Mesenteric fat pad (tissue), 1 donor: Measurements from ENCODE around the gene CRTAC1. TPM values are rescaled to one million over a fixed set of nuclear protein-coding genes. Genes with fewer than 3 reads are reported as not detected.

Experiments used
- DNase-seq: peaks from one replicate; pipeline ENCODE4 v3.0.0-alpha.2; 2020; ENCODE audit warnings: low spot score
- total RNA-seq: library from RNA; stranded (reverse); fragmentation: NEBNext Ultra II Directional; extraction: Animal tissue kit (Norgen Biotek cat#: 25700); gene quantifications from one replicate; pipeline ENCODE4 v1.2.1, GENCODE V29; 2021
- donor health status: DM: yes; HTN: yes; CAD: no.

The CRTAC1 gene
- total RNA-seq, 1 donor from 2014 or later = 1.3 TPM

- no peak for DNase-seq
Measured at GRCh38 chr10:98030991-98031431, 590 bp upstream of the CRTAC1 start.

- DNase-seq = no peak
Measured at GRCh38 chr10:98029149-98030092, 1.0 kb downstream of the CRTAC1 start.

- DNase-seq = no peak
Measured at GRCh38 chr10:98028168-98028770, 2.2 kb downstream of the CRTAC1 start.

- no peak for DNase-seq
Measured at GRCh38 chr10:98023024-98023423, 7.4 kb downstream of the CRTAC1 start.

GRCh38 chr10:98020784-98021183, 9.6 kb downstream of the CRTAC1 start:
- DNase-seq = no peak

- DNase-seq = no peak
Measured at GRCh38 chr10:98020254-98020653, 10.2 kb downstream of the CRTAC1 start.

GRCh38 chr10:98019784-98020183, 10.6 kb downstream of the CRTAC1 start:
- DNase-seq = no peak

GRCh38 chr10:98016772-98017475, 13.5 kb downstream of the CRTAC1 start:
- DNase-seq = no peak

- no peak for DNase-seq
Measured at GRCh38 chr10:98013776-98014175, 16.6 kb downstream of the CRTAC1 start.

GRCh38 chr10:98013122-98013521, 17.3 kb downstream of the CRTAC1 start:
- DNase-seq = no peak

GRCh38 chr10:98012644-98013043, 17.8 kb downstream of the CRTAC1 start:
- DNase-seq = no peak

- no peak for DNase-seq
Measured at GRCh38 chr10:98010939-98011685, 19.3 kb downstream of the CRTAC1 start.

- DNase-seq = no peak
Measured at GRCh38 chr10:98006266-98006665, 24.2 kb downstream of the CRTAC1 start.

GRCh38 chr10:98001736-98002135, 28.7 kb downstream of the CRTAC1 start:
- no peak for DNase-seq

GRCh38 chr10:98000346-98000745, 30.1 kb downstream of the CRTAC1 start:
- DNase-seq = no peak

- DNase-seq = no peak
Measured at GRCh38 chr10:97999923-98000248, 30.5 kb downstream of the CRTAC1 start.

GRCh38 chr10:97999066-97999922, 31.1 kb downstream of the CRTAC1 start:
- DNase-seq = no peak

GRCh38 chr10:97991871-97992270, 38.5 kb downstream of the CRTAC1 start:
- DNase-seq = no peak

GRCh38 chr10:97981816-97982215, 48.6 kb downstream of the CRTAC1 start:
- DNase-seq = no peak

GRCh38 chr10:97977673-97978072, 52.7 kb downstream of the CRTAC1 start:
- no peak for DNase-seq
